Measurements from ENCODE around the gene NYAP2.

Gene NYAP2

GRCh38 chr2:225425284-225425683 lies 25.8 kb downstream of the NYAP2 start:
- Histone ChIP-seq H3K4me2 (no peak overlapping the region), H4K20me1 (ENCODE audit: insufficient read depth) (no peaks in the 10 kb centered on the region), H3K27ac (no peak overlapping the region), H2AFZ (ENCODE audit: low read depth) (no peak overlapping the region), H3K36me3 (ENCODE audit: insufficient read depth) (no peaks in the 10 kb centered on the region), H3K79me2 (ENCODE audit: insufficient read depth, low read depth) (no peaks in the 10 kb centered on the region), H3K4me3 (IDR thresholded peaks at IDR 0.05; ENCODE audit: insufficient read depth, low read depth, low read length) (no peak overlapping the region), H3K9ac (no peak overlapping the region), H3K4me1 (ENCODE audit: low read depth, poor library complexity, severe bottlenecking) (no peaks in the 10 kb centered on the region), H3K27me3 (ENCODE audit: insufficient read depth, low read depth) (no peaks in the 10 kb centered on the region)
- TF ChIP-seq CTCF (conservative IDR thresholded peaks at IDR 0.05; ENCODE audit: low read depth, low read length) = no peak

GRCh38 chr2:225428360-225428759 lies 28.9 kb downstream of the NYAP2 start:
- no peaks in the 10 kb centered on the region for H4K20me1 ChIP-seq (ENCODE audit: insufficient read depth)
- no peak for TF ChIP-seq CTCF (conservative IDR thresholded peaks at IDR 0.05; ENCODE audit: low read depth, low read length)
- no peak overlapping the region for H3K27ac ChIP-seq
- no peaks in the 10 kb centered on the region for H3K27me3 ChIP-seq (ENCODE audit: insufficient read depth, low read depth)
- H2AFZ ChIP-seq (ENCODE audit: low read depth) = no peak overlapping the region
- H3K4me3 ChIP-seq (IDR thresholded peaks at IDR 0.05; ENCODE audit: insufficient read depth, low read depth, low read length) = no peak overlapping the region
- no peaks in the 10 kb centered on the region for H3K36me3 ChIP-seq (ENCODE audit: insufficient read depth)
- no peaks in the 10 kb centered on the region for H3K4me1 ChIP-seq (ENCODE audit: low read depth, poor library complexity, severe bottlenecking)
- H3K79me2 ChIP-seq (ENCODE audit: insufficient read depth, low read depth) = no peaks in the 10 kb centered on the region
- no peak overlapping the region for H3K9ac ChIP-seq
- H3K4me2 ChIP-seq = no peak overlapping the region

GRCh38 chr2:225429717-225430116 lies 30.2 kb downstream of the NYAP2 start:
- no peaks in the 10 kb centered on the region for H4K20me1 ChIP-seq (ENCODE audit: insufficient read depth)
- TF ChIP-seq CTCF (conservative IDR thresholded peaks at IDR 0.05; ENCODE audit: low read depth, low read length) = no peak

GRCh38 chr2:225431105-225431863 lies 31.8 kb downstream of the NYAP2 start:
- H3K36me3 ChIP-seq (ENCODE audit: insufficient read depth) = no peaks in the 10 kb centered on the region

More at GRCh38 chr2:225429717-225430116, 30.2 kb downstream of the NYAP2 start:
- Histone ChIP-seq H3K9ac (no peak overlapping the region), H3K27ac (no peak overlapping the region), H2AFZ (ENCODE audit: low read depth) (no peak overlapping the region), H3K36me3 (ENCODE audit: insufficient read depth) (no peaks in the 10 kb centered on the region), H3K27me3 (ENCODE audit: insufficient read depth, low read depth) (no peaks in the 10 kb centered on the region), H3K4me3 (IDR thresholded peaks at IDR 0.05; ENCODE audit: insufficient read depth, low read depth, low read length) (no peak overlapping the region), H3K79me2 (ENCODE audit: insufficient read depth, low read depth) (no peaks in the 10 kb centered on the region), H3K4me1 (ENCODE audit: low read depth, poor library complexity, severe bottlenecking) (no peaks in the 10 kb centered on the region), H3K4me2 (no peak overlapping the region)

More at GRCh38 chr2:225431105-225431863, 31.8 kb downstream of the NYAP2 start:
- Histone ChIP-seq H2AFZ (ENCODE audit: low read depth) (no peak overlapping the region), H3K79me2 (ENCODE audit: insufficient read depth, low read depth) (no peaks in the 10 kb centered on the region), H3K4me1 (ENCODE audit: low read depth, poor library complexity, severe bottlenecking) (no peaks in the 10 kb centered on the region), H3K27me3 (ENCODE audit: insufficient read depth, low read depth) (no peaks in the 10 kb centered on the region), H4K20me1 (ENCODE audit: insufficient read depth) (no peaks in the 10 kb centered on the region), H3K27ac (no peak overlapping the region), H3K9ac (no peak overlapping the region), H3K4me3 (IDR thresholded peaks at IDR 0.05; ENCODE audit: insufficient read depth, low read depth, low read length) (no peak overlapping the region), H3K4me2 (no peak overlapping the region)
- TF ChIP-seq CTCF (conservative IDR thresholded peaks at IDR 0.05; ENCODE audit: low read depth, low read length) = no peak

All from KMS-11 (cell line).